Measurements from ENCODE around the gene MEPE.

GRCh38 chr4:87895964-87896621 lies 63.3 kb downstream of the MEPE start:
- TF ChIP-seq CTCF (IDR thresholded peaks at IDR 0.05) (no peak), EZH2 (IDR thresholded peaks at IDR 0.05; ENCODE audit: borderline replicate concordance, insufficient read depth, low read depth, low read length, poor library complexity, severe bottlenecking) (no peak)
